Trophoblast cell (in vitro differentiated cells and primary cell): ENCODE results near the gene TAGLN3.
A peak's percentile ranks its signal among the peaks of the same experiment; 100 is the strongest.

ENCODE experiments used
- DNase-seq, 2 donors: peaks; one replicate each; pipeline ENCODE4 v3.0.0-alpha.2; 2016
- H2AFZ ChIP-seq: 2 replicates; pipeline ENCODE4 v1.6.1; 2013; ENCODE audit warnings: low read length, moderate library complexity, mild to moderate bottlenecking; ENCODE audit not compliant: insufficient read depth, poor library complexity
- H2AK5ac ChIP-seq: 2 replicates; pipeline ENCODE4 v1.6.1; 2013; ENCODE audit warnings: mild to moderate bottlenecking, low read length
- H2BK120ac ChIP-seq: 2 replicates; pipeline ENCODE4 v1.6.1; 2013; ENCODE audit warnings: low read length, mild to moderate bottlenecking, moderate library complexity; ENCODE audit not compliant: insufficient read depth, poor library complexity
- H2BK12ac ChIP-seq: 2 replicates; pipeline ENCODE4 v1.6.1; 2013; ENCODE audit warnings: mild to moderate bottlenecking, low read length, moderate library complexity
- H2BK5ac ChIP-seq: 2 replicates; pipeline ENCODE4 v1.6.1; 2013; ENCODE audit warnings: low read length, low read depth, moderate library complexity, mild to moderate bottlenecking; ENCODE audit not compliant: poor library complexity
- H3K14ac ChIP-seq: 2 replicates; pipeline ENCODE4 v1.6.1; 2013; ENCODE audit warnings: mild to moderate bottlenecking, low read length
- H3K18ac ChIP-seq: 2 replicates; pipeline ENCODE4 v1.6.1; 2013; ENCODE audit warnings: mild to moderate bottlenecking, low read length
- H3K23ac ChIP-seq: 2 replicates; pipeline ENCODE4 v1.6.1; 2013; ENCODE audit warnings: low read length
- H3K27ac ChIP-seq: 2 replicates; pipeline ENCODE4 v1.5.1; 2013; ENCODE audit warnings: low read depth, mild to moderate bottlenecking, inconsistent platforms, low read length, moderate library complexity
- H3K27me3 ChIP-seq: 2 replicates; pipeline ENCODE4 v1.6.1; 2013; ENCODE audit warnings: inconsistent platforms, mild to moderate bottlenecking, low read length, moderate library complexity; ENCODE audit not compliant: insufficient read depth
- H3K36me3 ChIP-seq, 2 experiments: 1 replicate in 1 of 2; 2 replicates in 1 of 2; pipeline ENCODE4 v1.6.1; 2013; ENCODE audit warnings: low read length in 2 of 2, mild to moderate bottlenecking in 2 of 2, moderate library complexity in 1 of 2; ENCODE audit not compliant: insufficient read depth in 2 of 2, control insufficient read depth in 1 of 2
- H3K4ac ChIP-seq: 2 replicates; pipeline ENCODE4 v1.6.1; 2013; ENCODE audit warnings: low read depth, mild to moderate bottlenecking, low read length, moderate library complexity
- H3K4me1 ChIP-seq, 2 experiments: 1 replicate in 1 of 2; 2 replicates in 1 of 2; pipeline ENCODE4 v1.6.1; 2013; ENCODE audit warnings: low read length in 2 of 2, mild to moderate bottlenecking in 2 of 2, moderate library complexity in 1 of 2; ENCODE audit not compliant: insufficient read depth in 2 of 2, control insufficient read depth in 1 of 2
- H3K4me2 ChIP-seq: 2 replicates; pipeline ENCODE4 v1.6.1; 2013; ENCODE audit warnings: inconsistent platforms, mild to moderate bottlenecking, low read length, moderate library complexity
- H3K4me3 ChIP-seq: 2 replicates; pipeline ENCODE4 v1.5.1; 2013; ENCODE audit warnings: mild to moderate bottlenecking, low read depth, low read length, inconsistent platforms
- H3K79me1 ChIP-seq: one replicate; pipeline ENCODE4 v1.6.1; 2013; ENCODE audit warnings: low read length
- H3K79me2 ChIP-seq: 2 replicates; pipeline ENCODE4 v1.6.1; 2013; ENCODE audit warnings: low read length, mild to moderate bottlenecking; ENCODE audit not compliant: control insufficient read depth, insufficient read depth, poor library complexity
- H3K9ac ChIP-seq: 2 replicates; pipeline ENCODE4 v1.6.1; 2013; ENCODE audit warnings: mild to moderate bottlenecking, low read length
- H3K9me3 ChIP-seq: 2 replicates; pipeline ENCODE4 v1.6.1; 2013; ENCODE audit warnings: low read depth, mild to moderate bottlenecking, control low read depth, inconsistent platforms, low read length; ENCODE audit not compliant: insufficient read depth
- H4K12ac ChIP-seq: 2 replicates; pipeline ENCODE4 v1.6.1; 2013; ENCODE audit warnings: low read depth, mild to moderate bottlenecking, low read length, moderate library complexity
- H4K8ac ChIP-seq: 2 replicates; pipeline ENCODE4 v1.6.1; 2013; ENCODE audit warnings: low read depth, mild to moderate bottlenecking, low read length, moderate library complexity
- H4K91ac ChIP-seq: one replicate; pipeline ENCODE4 v1.6.1; 2013; ENCODE audit warnings: low read depth, mild to moderate bottlenecking, low read length, moderate library complexity
- WGBS: extraction: QIAGEN DNeasy Blood & Tissue Kit; methylation state at CpG from one replicate; pipeline ENCODE4 v1.1.7; 2013; ENCODE audit warnings: missing lambda C conversion rate; ENCODE audit not compliant: insufficient read length, insufficient coverage; ENCODE audit errors: extremely low coverage; 5-methylcytosine and 5-hydroxymethylcytosine counted together

The TAGLN3 gene

GRCh38 chr3:112041321-112041720, 42.6 kb downstream of the TAGLN3 start:
- Histone ChIP-seq H2BK5ac (no peak overlapping the region), H3K9me3 (no peaks in the 10 kb centered on the region), H4K91ac (no peak overlapping the region), H3K4me1 (no peaks in the 10 kb centered on the region), H2BK120ac (no peak overlapping the region), H3K4me3 (no peak overlapping the region), H3K23ac (no peak overlapping the region), H2AFZ (no peak overlapping the region), H3K27ac (no peak overlapping the region), H3K9ac (no peak overlapping the region), H2AK5ac (no peak overlapping the region), H3K4me2 (no peak overlapping the region), H3K27me3 (no peaks in the 10 kb centered on the region), H3K14ac (no peak overlapping the region), H3K79me2 (no peaks in the 10 kb centered on the region), H3K79me1 (no peaks in the 10 kb centered on the region), H3K4ac (no peak overlapping the region), H4K8ac (no peak overlapping the region), H4K12ac (no peak overlapping the region), H2BK12ac (no peak overlapping the region), H3K36me3 (no peaks in the 10 kb centered on the region), H3K18ac (no peak overlapping the region)
- no peak for DNase-seq

- H3K9me3 ChIP-seq = no peaks in the 10 kb centered on the region
- H3K9ac ChIP-seq = no peak overlapping the region
- H3K36me3 ChIP-seq = no peaks in the 10 kb centered on the region
- no peak overlapping the region for H3K23ac ChIP-seq
- no peak overlapping the region for H3K14ac ChIP-seq
- no peak overlapping the region for H3K4me3 ChIP-seq
- H3K79me1 ChIP-seq = no peaks in the 10 kb centered on the region
- no peak overlapping the region for H2BK120ac ChIP-seq
- H4K12ac ChIP-seq = no peak overlapping the region
- no peak overlapping the region for H3K4me2 ChIP-seq
- H3K4me1 ChIP-seq = no peaks in the 10 kb centered on the region
- H4K91ac ChIP-seq = no peak overlapping the region
- no peak overlapping the region for H2BK12ac ChIP-seq
- H2BK5ac ChIP-seq = no peak overlapping the region
- H3K27ac ChIP-seq = no peak overlapping the region
- H3K18ac ChIP-seq = no peak overlapping the region
- no CpG with 5 or more reads among the region's 6 CpGs for WGBS
- no peak for DNase-seq
- H2AFZ ChIP-seq = no peak overlapping the region
- H3K27me3 ChIP-seq = no peaks in the 10 kb centered on the region
- H3K4ac ChIP-seq = no peak overlapping the region
- no peak overlapping the region for H4K8ac ChIP-seq
- no peak overlapping the region for H2AK5ac ChIP-seq
- no peaks in the 10 kb centered on the region for H3K79me2 ChIP-seq
Observed at GRCh38 chr3:112042842-112043280, 44.1 kb downstream of the TAGLN3 start.

- Histone ChIP-seq H3K4me3 (no peak overlapping the region), H3K27ac (no peak overlapping the region), H3K79me2 (no peaks in the 10 kb centered on the region), H3K4me1 (no peaks in the 10 kb centered on the region), H3K79me1 (no peaks in the 10 kb centered on the region), H2BK120ac (no peak overlapping the region), H2AFZ (no peak overlapping the region), H2AK5ac (no peak overlapping the region), H4K8ac (no peak overlapping the region), H2BK12ac (no peak overlapping the region), H4K12ac (no peak overlapping the region), H3K9me3 (no peaks in the 10 kb centered on the region), H3K4me2 (no peak overlapping the region), H3K27me3 (no peaks in the 10 kb centered on the region), H3K14ac (no peak overlapping the region), H3K23ac (no peak overlapping the region), H3K18ac (no peak overlapping the region), H3K4ac (no peak overlapping the region), H2BK5ac (no peak overlapping the region), H4K91ac (no peak overlapping the region), H3K36me3 (no peaks in the 10 kb centered on the region), H3K9ac (no peak overlapping the region)
- peak; percentile 34 to 79 for DNase-seq
- no CpG with 5 or more reads among the region's 7 CpGs for WGBS
Observed at GRCh38 chr3:112043621-112044201, 45.0 kb downstream of the TAGLN3 start.

- Histone ChIP-seq H3K4me2 (no peak overlapping the region), H3K36me3 (no peaks in the 10 kb centered on the region), H3K23ac (no peak overlapping the region), H4K91ac (no peak overlapping the region), H2BK5ac (no peak overlapping the region), H4K8ac (no peak overlapping the region), H3K9me3 (no peaks in the 10 kb centered on the region), H2AFZ (no peak overlapping the region), H3K18ac (no peak overlapping the region), H2BK120ac (no peak overlapping the region), H4K12ac (no peak overlapping the region), H3K27ac (no peak overlapping the region), H3K4me3 (no peak overlapping the region), H3K9ac (no peak overlapping the region), H2AK5ac (no peak overlapping the region), H3K14ac (no peak overlapping the region), H3K79me2 (no peaks in the 10 kb centered on the region), H3K4ac (no peak overlapping the region), H3K27me3 (no peaks in the 10 kb centered on the region), H3K4me1 (no peaks in the 10 kb centered on the region), H2BK12ac (no peak overlapping the region), H3K79me1 (no peaks in the 10 kb centered on the region)
- no CpG with 5 or more reads among the region's 4 CpGs for WGBS
- DNase-seq = no peak
Observed at GRCh38 chr3:112046599-112046998, 47.9 kb downstream of the TAGLN3 start.
